Hippocampal formation (tissue), 2 donors: ENCODE data around the gene MCM10.
"Not testable (repeated sequence)": the region's sequence is repeated elsewhere in the genome, so short reads cannot be mapped to it uniquely, and the experiment has no call there.

Source experiments
- DNase-seq, 2 donors: peaks; one replicate each; lab custom pipeline; 2025; lab: John Stamatoyannopoulos, UW

Gene MCM10

DNA sequence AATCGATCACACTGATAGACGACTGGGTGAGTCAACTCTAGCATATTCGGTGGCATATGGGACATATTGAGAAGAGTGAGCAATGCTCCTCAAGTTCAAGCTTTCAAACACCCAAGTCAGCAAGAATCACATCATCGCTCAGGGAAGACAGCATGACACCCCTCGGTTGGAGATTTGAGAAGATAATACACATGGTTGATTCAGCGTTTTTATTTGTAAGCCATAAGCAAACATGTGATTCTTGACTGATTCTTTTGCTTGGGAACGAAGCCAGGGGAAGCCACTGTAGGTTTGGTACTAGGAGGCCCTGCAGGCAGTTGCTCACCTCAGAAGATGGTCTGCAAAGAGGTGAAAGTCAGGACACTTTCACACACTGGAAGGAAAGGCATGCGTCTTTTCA, 60.2 kb downstream of the MCM10 start:
- no peak for DNase-seq

DNA sequence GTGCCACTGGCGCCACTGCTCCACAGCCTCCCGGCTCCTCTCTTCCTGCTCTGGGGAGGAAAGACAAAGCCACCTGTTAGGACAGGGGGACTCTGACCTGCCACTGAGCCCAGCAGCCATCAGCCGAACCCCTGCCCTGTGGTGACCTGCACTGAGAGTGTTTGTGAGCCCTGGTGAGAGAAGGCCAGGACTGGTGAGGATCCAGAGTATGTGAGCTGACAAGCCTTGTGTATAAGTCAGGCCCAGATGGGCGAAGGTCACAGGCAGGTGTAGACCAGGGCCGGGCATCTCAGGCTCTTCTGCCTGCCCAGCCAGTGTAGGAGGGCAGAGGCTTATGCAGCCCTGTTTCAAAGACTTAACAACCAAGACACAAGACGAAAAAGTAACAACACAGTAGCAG, 60.8 kb downstream of the MCM10 start:
- no peak for DNase-seq

DNA sequence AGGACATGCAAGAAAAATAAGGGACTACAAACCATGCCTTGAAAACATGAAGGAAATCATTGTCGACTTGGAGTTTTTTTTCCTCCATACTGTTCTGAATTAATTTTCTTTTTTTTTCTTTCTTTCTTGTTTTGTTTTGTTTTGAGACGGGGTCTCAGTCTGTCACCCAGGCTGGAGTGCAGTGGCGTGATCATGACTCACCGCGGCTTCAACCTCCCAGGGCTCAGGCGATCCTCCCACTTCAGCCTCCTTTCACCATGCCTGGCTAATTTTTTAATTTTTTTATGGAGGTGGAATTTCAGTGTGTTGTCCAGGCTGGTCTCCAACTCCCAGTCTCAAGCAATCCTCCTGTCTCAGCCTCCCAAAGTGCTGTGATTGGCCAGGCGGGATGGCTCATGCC, 61.2 kb downstream of the MCM10 start:
- DNase-seq = no peak

DNA sequence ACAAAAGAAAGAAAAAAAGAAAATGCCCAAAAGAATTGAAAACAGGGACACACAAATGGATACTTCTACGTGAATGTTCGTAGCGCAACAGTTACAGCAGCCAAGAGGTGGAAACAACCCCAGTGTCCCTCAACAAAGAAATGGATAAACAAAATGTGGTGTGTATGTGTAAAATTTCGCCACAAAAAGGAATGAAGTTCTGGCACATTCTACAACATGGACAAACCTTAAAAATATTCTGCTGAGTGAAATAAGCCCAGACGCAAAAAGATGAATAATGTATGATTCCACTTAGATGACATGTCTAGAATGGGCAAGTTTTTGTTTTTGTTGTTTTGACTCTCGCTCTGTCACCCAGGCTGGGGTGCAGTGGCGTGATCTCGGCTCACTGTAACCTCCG, 61.9 kb downstream of the MCM10 start:
- DNase-seq = no peak

DNA sequence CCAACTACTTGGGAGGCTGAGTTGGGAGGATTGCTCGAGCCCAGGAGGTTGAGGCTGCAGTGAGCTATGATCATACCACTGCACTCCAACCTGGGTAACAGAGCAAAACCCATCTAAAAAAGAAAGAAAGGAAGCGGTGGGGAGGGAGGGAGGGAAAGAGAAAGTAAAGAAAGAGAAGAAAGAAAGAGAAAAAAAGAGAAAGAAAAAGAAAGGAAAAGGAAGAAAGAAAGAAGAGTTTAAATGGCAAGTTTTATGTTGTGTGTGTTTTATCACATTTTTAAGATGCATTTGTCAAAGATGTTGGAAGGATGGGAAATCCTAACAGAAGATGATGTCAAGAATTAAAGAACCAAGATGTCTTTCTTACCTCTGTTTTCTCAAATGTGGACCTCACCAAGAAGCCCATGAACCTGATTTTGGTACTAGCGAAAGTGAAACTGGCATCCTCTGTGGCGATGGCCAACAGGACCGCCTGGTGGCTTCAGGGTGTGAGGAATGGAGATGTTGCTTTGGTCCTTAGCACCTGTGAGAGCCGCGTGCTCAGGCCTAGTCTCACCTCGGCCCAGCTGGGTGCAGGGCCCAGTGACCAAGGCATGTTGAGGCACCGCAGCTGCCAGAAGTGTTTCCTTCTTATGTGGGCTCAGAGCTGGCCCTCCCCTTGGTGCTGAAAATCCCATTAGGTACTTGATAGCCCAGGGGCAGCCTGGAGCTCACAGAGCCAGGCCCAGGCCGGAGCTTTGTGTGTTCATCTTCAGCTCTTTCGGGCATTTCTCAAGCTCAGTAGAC, 63.0 kb downstream of the MCM10 start:
- no peak for DNase-seq

DNA sequence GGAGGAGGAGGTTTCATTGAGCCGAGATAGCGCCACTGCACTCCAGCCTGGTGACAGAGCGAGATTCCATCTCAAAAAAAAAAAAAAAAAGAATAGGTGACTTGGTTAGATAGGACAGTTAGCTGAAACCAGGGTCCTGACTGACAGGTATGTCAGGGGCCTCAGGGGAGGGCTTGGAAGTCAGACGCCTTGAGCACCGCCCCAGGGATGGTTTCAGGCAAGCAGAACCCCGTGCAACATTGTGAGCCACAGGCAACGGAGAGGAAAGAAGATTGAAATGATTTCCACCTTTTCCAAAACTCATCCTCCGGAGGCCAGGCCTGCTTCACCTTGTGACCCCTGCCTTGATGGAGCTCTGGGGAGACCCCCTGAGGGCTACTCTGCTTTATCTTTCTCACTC, 64.2 kb downstream of the MCM10 start:
- no peak for DNase-seq

DNA sequence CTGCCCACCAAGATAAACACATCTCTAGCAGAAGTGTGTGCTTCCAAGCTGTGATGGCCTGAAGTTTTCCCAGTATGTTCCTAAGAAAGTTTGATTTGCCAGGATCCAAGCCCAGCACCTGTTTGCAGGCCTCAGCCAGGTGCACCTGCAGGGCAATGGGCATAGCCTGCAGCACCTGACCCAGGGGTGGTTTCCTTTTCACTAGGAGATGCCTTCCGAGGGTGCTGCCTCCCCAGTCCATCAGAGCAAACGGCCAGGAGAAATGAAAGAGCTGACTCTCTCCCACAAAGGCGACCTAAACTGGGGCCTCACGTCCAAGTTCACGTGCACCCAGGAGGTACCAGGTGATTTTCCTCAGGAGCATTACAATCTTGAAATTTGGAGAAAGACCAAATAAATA, 65.7 kb downstream of the MCM10 start:
- no peak for DNase-seq

DNA sequence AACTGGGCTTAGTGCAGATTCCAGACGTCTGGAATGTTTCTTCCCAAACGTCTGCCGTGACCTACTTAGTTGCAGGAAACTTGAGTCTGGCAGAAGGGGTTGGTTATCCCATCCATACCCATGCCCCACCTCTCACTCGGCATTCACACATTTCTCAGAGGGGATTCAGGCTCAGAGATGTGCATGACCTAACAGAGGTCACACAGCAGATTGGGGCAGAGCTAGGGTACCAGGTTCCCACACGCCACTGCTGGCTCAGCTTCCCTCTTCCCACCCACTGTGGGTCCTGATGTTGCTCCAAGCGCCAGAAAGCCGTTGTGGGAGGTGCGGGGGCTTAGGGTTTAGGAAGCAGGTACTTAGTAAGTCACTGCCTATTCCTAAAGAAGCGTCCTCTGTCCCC, 69.8 kb downstream of the MCM10 start:
- no peak for DNase-seq

DNA sequence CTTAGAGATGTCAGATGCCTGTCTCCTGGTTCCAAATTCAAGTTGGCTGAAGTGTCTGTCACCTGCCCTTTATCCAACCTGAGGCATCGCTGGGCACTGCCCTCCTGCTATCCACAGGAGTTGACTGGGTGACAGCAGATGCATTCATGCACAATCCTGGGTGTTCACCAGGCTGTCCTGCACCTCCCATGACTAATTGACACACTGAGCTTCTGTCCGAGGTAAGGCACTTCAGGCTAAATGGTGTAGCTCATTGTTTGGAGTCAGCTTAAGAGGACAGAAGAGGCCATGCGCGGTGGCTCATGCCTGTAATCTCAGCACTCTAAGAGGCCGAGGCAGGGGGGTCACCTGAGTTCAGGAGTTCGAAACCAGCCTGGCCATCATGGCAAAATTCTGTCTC, 70.5 kb downstream of the MCM10 start:
- no peak for DNase-seq

DNA sequence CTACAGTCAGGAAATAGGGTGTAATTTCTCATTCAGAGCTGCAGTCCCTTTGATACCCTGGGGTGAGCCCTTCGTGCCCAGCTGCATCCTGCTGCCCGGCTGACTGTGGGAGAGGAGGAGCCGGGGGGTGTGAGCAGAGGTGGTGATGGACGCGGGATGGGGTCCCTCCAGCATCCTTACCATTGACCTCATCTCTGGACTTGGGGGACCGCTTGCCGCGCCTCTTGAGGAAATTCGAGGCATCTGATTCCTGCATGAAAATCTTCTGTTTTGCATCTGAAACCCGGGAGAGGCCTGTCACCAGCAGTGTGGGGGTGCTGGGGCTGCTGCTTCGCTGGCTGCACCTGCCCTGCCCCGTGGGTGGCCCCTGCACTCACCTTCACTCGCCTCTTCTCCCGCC, 72.0 kb downstream of the MCM10 start:
- no peak for DNase-seq

DNA sequence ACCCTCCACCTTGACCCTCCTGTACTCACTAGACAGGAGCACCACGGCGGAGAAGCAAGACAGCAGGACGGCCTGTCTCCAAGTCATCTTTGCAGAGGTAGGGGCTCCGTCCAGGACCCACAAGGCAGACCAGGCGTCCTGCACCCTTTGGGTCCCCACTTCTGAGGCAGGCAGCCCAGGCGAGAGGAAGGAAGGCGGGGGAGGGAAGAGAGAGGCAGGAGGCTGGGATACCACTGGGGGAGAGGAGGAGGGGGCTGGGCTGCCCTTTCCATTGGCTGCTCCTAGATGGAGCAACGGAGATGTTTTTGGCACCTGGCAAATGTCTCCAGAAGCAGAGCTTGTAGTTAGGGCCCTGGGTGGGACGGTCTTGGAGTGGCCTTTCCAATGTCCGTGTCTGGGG, 72.8 kb downstream of the MCM10 start, which contains the start of gene UCMA:
Gene UCMA (minus strand): TSS at position 203 of the 400 bp plus-strand sequence. CDS start 116 bp downstream, at position 87.
- DNase-seq = no peak

DNA sequence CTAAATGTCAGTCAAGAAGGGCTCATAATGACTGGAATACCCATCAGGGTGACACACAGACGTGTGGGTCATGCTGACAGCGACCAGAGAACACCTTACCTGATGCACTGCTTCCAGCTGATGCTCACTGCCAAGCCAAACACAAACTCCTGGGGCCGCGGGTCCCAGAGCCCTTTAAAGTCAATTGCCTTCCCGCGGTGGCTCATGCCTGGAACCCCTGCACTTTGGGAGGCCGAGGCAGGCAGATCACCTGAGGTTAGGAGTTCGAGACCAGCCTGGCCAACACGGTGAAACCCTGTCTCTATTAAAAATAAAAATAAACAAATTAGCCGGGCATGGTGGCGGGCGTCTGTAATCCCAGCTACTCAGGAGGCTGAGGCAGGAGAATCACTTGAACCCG, 73.4 kb downstream of the MCM10 start:
- DNase-seq = not testable (repeated sequence)

DNA sequence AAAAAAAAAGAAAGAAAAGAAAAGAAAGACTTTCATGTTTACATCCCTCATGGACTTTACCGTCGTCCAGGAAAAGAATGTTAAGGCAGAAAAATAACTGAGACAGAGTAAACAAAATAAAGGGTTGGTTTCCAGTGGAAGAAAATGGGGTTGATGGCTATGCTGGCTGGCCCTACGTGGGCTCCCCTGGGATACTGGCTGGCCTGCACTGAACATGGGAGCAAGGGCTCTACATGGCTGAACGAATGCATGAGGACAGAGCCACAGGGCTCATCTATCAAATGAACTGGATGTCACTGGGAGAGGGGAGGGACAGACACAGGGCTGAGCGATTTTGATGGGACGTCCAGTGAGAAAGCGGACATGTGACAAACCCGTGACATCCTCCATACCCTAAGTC, 75.3 kb downstream of the MCM10 start:
- no peak for DNase-seq

DNA sequence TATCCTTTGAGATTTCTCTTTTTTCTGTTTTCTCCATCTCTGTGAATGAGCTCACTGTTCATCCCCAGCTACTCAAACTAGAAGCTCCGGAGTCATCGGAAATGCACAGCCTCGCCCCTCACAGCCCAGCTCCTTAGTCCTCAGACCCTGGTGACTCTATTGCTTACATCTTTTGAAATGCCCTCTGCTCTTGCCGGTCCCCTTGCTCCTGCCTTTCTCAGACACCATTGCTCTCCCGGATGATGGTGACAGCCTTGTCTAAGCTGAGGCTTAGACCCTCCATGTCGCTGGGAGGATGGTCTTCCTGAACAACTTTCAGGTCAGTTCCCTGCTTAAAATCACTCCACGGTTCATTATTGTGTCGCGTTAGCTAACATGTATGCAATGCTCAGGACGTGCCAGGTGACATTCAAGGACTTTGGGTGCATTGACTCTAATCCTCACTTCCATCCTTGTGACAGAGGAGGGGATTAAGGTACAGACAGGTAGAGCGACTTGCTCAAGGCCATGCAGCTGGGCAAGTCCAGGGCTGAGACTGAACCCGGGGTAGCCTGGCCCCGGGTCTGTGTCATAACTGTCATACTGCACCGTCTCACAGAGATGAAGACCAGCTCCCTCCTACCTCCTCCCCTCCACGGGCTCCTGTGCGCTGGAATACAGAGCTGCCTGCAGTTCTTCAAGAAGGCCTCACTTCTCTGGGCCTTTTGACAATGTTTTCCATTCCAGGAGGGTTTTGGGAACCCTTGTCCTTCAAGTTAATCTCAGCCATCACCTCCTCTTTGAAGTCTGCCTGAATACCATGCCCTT, 77.1 kb downstream of the MCM10 start:
- no peak for DNase-seq

DNA sequence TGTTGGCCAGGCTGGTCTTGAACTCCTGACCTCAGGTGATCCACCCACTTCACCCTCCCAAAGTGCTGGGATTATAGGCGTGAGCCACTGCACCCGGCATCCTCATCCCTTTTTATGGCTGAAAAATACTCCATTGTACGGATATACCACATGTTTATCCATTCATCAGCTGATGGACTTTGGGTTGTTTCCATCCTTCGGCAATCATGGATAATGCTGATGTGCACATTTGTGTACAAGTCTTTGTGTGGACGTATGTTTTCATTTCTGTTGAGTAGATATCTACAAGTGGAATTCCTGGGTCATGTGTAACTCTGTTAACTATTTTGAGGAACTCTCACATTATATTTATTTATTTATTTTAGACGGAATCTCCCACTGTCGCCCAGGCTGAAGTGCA, 78.6 kb downstream of the MCM10 start:
- DNase-seq = no peak

DNA sequence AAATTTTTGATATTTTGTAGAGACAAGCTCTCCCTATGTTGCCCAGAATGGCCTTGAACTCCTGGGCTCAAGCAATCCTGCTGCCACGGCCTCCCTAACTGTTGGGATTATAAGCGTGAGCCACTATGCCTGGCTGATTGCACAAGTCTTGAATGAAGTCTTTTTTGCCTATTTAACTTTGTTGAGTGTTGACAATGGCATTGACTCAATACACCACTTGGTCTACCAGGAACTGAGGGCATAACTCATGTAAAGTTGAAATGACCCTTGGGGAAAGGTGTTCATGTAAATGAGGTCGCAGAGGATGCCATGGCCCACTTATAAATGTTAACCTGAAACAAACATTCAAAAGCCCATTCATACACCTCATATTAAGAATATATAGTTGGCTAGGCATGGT, 80.3 kb downstream of the MCM10 start:
- no peak for DNase-seq

DNA sequence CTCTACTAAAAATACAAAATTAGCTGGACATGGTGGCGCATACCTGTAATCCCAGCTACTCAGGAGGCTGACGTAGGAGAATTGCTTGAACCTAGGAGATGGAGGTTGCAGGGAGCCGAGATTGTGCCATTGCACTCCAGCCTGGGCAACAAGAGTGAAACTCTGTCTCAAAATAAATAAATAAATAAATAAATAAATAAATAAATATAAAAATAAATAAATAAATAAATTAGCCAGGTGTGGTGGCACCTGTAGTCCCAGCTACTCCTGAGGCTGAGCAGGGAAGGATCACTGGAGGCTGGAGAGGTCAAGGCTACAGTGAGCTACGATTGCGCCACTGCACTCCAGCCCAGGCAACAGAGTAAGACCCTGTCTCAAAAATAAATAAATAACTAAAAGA, 80.9 kb downstream of the MCM10 start:
- DNase-seq = not testable (repeated sequence)

DNA sequence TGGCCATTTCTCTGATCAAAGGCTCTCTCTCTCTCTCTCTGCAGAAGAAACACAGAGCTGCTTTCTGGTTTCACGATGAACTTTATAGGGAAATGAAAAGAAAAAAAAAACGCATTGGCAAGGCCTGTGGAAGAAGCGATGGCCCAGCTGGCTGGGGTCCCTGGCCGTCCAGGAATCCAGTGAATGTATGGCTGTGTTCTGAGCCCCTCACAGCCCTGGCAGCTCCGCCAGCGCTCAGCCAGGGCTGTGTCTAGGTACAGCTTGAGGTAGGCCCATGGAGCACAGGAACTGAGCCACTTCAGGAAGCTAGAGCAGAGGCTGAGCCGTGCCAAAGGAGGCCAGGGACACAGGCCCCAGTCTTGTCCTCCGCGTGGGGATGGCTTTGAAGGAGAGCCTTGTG, 85.9 kb downstream of the MCM10 start:
- DNase-seq = no peak

DNA sequence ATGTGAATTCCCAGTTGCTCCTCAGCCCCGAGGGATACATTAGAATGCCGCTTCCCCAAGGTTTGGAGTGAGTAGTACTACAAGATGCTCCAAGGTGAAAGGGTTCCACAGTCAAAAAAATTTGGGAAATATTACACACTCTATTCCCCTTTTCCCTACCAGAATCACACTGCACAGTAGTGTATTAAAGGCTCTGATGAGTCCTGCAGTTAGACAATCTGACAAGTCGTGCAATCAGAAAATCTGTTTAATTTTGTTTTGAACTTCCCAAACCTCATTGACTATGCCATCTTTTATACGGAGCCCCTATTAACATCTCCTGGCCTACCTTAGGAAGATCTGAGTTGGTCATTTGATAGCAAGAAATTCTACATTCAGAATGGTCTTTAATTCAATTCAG, 86.4 kb downstream of the MCM10 start:
- no peak for DNase-seq

DNA sequence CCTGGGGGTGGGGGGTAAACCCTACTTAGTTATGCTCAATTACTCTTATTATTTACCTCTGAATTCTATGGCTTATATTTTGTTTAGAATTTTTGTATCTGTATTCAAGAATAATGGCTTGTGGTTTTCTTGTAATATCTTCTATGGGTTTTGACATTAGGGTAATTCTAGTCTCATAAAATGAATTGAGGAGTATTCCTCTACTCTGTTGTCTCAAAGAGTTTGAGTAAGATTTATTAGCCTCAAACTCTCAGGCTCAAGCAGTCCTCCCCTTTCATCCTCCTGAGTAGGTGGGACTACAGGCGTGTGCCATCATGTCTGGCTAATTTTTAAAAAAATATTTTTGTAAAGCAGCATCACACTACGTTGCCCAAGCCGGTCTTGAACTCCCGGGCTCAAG, 92.4 kb downstream of the MCM10 start:
- DNase-seq = no peak

DNA sequence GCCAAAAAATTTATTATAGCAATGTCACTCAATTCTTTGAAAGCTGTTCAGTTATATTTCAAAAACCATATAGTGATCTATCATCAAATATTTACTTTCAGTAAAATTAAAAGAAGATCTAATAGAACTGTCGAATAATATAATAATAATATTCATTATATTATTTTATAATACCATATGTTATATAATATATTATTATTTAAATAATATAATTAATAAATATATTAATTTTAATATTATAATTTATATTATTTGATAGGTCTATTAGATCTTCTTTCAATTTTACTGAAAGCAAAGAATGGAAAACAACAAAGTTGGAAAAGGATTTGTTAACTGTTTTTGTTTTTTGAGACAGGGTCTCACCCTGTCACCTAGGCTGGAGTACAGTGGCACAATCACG, 95.3 kb downstream of the MCM10 start:
- no peak for DNase-seq

DNA sequence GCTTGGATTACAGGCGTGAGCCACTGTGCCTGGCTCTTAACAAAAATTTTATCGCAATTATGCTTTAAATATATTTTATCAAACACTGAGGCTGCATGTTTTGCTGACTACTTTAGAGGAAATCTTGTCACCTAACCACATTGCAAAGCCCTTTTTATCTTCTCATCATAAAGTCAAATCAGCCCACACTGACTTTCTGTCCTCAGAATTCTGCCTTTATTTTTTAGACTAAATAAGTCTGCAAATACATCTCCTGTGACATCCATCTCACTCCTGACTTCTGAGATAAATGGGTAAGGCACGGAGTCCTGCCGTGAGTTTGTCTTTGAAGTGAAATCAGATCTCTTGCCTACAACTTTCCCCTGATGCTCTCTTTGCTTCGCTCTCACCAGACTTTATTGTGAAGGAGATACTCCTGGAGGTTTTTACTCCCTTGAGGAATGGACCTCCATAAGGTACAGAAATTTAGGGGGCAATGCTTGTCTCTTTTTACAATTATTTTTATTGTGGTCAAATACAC, 96.3 kb downstream of the MCM10 start:
- no peak for DNase-seq
